AG04450 (cell line): ENCODE measurements around the gene GAS6. TPM values are rescaled to one million over a fixed set of nuclear protein-coding genes. Genes with fewer than 3 reads are reported as not detected.

Experiments used
- CTCF ChIA-PET: fragments of 300-600, 350-600 bp; formaldehyde crosslinking; extraction: SDS; loops from one replicate; lab custom pipeline; 2022; ENCODE audit warnings: antibody characterized with exemption, inconsistent platforms; lab: Charles Lee
- POLR2A ChIA-PET: fragments of 350-600 bp; formaldehyde crosslinking; extraction: SDS; loops from one replicate; lab custom pipeline; 2021; ENCODE audit warnings: antibody characterized with exemption, inconsistent platforms; lab: Yijun Ruan, JAX
- DNase-seq: peaks from one replicate; pipeline ENCODE4 v3.0.0-alpha.2; 2011; ENCODE audit warnings: low read depth, low spot score
- H3K27ac ChIP-seq: one replicate; pipeline ENCODE4 v1.5.1; 2012; ENCODE audit warnings: low read depth, low read length, control low read depth
- H3K27me3 ChIP-seq: one replicate; pipeline ENCODE4 v1.6.0; 2012; ENCODE audit warnings: low read length; ENCODE audit not compliant: control insufficient read depth, insufficient read depth
- H3K4me3 ChIP-seq: 2 replicates; pipeline ENCODE4 v1.5.1; 2011; ENCODE audit warnings: mild to moderate bottlenecking, low read depth, low read length, control low read depth
- H3K9me3 ChIP-seq: 2 replicates; pipeline ENCODE4 v1.5.1; 2012; ENCODE audit warnings: low read length; ENCODE audit not compliant: control insufficient read depth, insufficient read depth
- CTCF ChIP-seq: IDR thresholded peaks from 2 replicates; pipeline ENCODE4 v1.5.1; 2011; ENCODE audit warnings: low read depth, low read length, control low read depth, inconsistent platforms
- polyA plus RNA-seq: library from polyadenylated mRNA; depleted of rRNA; stranded (reverse); fragments of >200 nt; gene quantifications from 2 replicates; pipeline ENCODE4 v1.2.3, GENCODE V29; 2011

Gene GAS6
- polyA plus RNA-seq, 1 experiment = 356 TPM

- Histone ChIP-seq H3K27me3 (no peaks in the 10 kb centered on the region), H3K9me3 (no peaks in the 10 kb centered on the region), H3K27ac (no peak overlapping the region), H3K4me3 (no peak overlapping the region)
- ChIA-PET CTCF (no interaction called here), POLR2A (no interaction called here)
- no peak for TF ChIP-seq CTCF
- no peak for DNase-seq
Observed at GRCh38 chr13:113889467-113889866, 25.6 kb upstream of the GAS6 start.

GRCh38 chr13:113888701-113889330 lies 24.9 kb upstream of the GAS6 start:
- Histone ChIP-seq H3K27ac (no peak overlapping the region), H3K4me3 (no peak overlapping the region), H3K27me3 (no peaks in the 10 kb centered on the region), H3K9me3 (peaks cover 2% of the 10 kb centered on the region; the same call in 1 of the 2 replicates)
- DNase-seq = no peak
- CTCF ChIA-PET = no interaction called here
- no peak for TF ChIP-seq CTCF
- POLR2A ChIA-PET = no interaction called here

- Histone ChIP-seq H3K4me3 (no peak overlapping the region), H3K27ac (no peak overlapping the region), H3K27me3 (no peaks in the 10 kb centered on the region), H3K9me3 (peaks cover 12% of the 10 kb centered on the region; the same call in 1 of the 2 replicates)
- no peak for TF ChIP-seq CTCF
- ChIA-PET POLR2A (no interaction called here), CTCF (no interaction called here)
- no peak for DNase-seq
Observed at GRCh38 chr13:113887700-113888201, 23.9 kb upstream of the GAS6 start.

- Histone ChIP-seq H3K9me3 (peaks cover 14% of the 10 kb centered on the region; the same call in 1 of the 2 replicates), H3K27me3 (no peaks in the 10 kb centered on the region), H3K4me3 (no peak overlapping the region), H3K27ac (no peak overlapping the region)
- TF ChIP-seq CTCF = no peak
- no peak for DNase-seq
- POLR2A ChIA-PET = no interaction called here
- CTCF ChIA-PET = no interaction called here
Observed at GRCh38 chr13:113886561-113887112, 22.8 kb upstream of the GAS6 start.

GRCh38 chr13:113884821-113885220 lies 20.9 kb upstream of the GAS6 start:
- no peak overlapping the region for H3K27ac ChIP-seq
- no peak for TF ChIP-seq CTCF
- H3K27me3 ChIP-seq = no peaks in the 10 kb centered on the region
- ChIA-PET CTCF (no interaction called here), POLR2A (no interaction called here)
- DNase-seq = no peak
- H3K4me3 ChIP-seq = no peak overlapping the region
- H3K9me3 ChIP-seq = peaks cover 14% of the 10 kb centered on the region; the same call in 1 of the 2 replicates
